Midbrain (tissue), 1 donor: Measurements from ENCODE around the gene ZCCHC4.
A peak's percentile ranks its signal among the peaks of the same experiment; 100 is the strongest.

Source experiments
- DNase-seq: peaks from one replicate; lab custom pipeline; 2025; lab: John Stamatoyannopoulos, UW

The ZCCHC4 gene, protein sequence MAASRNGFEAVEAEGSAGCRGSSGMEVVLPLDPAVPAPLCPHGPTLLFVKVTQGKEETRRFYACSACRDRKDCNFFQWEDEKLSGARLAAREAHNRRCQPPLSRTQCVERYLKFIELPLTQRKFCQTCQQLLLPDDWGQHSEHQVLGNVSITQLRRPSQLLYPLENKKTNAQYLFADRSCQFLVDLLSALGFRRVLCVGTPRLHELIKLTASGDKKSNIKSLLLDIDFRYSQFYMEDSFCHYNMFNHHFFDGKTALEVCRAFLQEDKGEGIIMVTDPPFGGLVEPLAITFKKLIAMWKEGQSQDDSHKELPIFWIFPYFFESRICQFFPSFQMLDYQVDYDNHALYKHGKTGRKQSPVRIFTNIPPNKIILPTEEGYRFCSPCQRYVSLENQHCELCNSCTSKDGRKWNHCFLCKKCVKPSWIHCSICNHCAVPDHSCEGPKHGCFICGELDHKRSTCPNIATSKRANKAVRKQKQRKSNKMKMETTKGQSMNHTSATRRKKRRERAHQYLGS

DNA sequence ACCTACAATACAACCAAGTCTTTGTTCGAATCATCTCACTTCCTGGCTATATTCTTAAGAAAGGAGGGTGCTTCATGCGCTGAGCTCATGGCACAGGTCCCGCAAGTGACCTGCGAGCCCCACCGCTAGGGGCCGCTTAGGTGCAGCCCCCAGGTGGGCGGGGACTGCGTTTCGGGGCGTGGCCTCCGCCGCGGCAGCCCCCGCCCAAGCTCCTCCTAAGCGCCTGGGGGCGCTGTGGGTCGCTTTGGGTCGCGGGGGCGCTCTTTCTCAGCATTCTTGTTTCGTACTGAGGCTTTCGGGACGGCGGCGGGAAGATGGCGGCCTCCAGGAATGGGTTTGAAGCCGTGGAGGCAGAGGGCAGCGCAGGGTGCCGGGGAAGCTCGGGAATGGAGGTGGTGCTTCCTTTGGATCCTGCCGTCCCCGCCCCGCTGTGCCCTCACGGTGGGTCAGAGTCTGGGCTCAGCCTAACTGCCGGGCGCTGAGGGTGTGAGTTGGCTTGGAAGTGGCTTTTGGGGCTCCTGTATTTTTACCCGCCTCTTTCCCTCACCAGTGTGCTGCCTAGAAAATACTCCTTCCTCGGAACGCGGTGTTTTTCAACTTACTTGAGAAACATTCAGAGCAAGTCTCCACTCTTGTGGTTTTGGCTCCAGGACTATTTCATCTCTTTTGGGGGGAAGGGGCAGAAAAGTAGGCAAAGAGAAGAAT lies at the start of gene ZCCHC4:
Gene ZCCHC4 (plus strand): TSS at position 279 of the 705 bp plus-strand sequence. CDS start 36 bp downstream, at position 315.
- peak; percentile 93 for DNase-seq

DNA sequence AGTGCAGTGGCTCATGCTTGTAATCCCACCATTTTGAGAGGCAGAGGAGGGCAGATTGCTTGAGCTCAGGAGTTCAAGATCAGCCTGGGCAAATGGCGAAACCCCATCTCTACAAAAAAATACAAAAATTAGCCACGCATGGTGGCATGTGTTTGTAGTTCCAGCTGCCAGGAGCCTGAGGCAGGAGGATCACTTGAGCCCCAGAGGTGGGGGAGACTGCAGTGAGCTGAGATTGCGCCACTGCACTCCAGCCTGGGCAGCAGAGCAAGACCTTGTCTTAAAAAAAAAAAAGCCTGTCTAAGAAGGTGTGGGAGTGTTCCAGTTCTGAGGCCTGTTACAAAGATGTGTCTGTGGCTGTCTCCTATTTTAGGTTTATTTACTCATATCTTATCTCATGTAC lies 40.7 kb upstream of the ZCCHC4 start:
- no peak for DNase-seq

DNA sequence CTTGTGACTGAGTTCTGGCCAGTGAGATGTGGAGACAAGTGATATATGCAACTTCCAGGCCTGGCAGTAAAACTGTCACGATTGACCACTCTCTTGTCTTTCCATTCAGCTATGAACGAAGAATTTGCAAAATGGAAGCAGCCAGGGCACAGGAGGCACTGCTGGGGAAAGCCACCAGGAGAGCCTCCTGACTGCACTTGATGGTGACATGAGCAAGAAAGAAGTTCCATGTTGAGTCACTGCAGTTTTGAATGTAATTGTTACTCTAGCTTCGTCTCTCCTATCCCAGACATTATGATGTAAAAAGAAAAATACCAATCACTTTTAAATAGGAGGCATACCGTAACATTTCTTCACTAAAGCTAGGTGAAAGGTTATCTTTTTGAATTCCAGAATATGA lies 32.4 kb upstream of the ZCCHC4 start:
- DNase-seq: no peak

DNA sequence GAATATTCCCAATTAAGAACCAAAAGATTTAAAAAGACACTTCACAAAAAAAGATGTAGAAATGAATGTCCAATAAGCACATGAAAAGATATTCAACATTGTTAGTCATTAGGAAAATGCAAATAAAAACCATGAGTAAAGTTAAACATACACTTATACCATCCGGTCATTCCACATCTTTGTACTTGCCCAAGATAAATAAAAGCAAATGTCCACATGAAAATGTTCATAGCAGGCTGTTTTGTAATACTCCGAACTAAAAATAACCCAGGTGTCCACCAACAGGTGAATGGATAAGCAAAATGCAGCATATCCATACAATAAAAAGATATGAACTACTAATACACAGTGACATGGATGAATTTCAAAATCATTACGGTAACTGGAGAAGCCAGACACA lies 28.6 kb upstream of the ZCCHC4 start:
- no peak for DNase-seq

DNA sequence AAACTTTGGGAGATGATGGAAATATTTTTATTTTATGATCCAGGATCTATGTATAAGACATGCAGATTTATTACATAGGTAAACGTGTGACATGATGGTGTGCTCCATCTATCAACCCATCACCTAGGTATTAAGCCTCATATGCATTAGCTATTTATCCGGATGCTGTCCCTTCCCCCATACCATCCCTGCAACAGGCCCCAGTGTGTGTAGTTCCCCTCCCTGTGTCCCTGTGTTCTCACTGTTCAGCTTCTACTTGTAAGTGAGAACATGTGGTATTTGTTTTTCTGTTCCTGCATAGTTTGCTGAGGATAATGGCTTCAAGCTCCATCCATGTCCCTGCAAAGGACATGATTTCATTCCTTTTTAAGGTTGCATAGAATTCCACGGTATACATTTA lies 28.1 kb upstream of the ZCCHC4 start:
- DNase-seq: no peak

DNA sequence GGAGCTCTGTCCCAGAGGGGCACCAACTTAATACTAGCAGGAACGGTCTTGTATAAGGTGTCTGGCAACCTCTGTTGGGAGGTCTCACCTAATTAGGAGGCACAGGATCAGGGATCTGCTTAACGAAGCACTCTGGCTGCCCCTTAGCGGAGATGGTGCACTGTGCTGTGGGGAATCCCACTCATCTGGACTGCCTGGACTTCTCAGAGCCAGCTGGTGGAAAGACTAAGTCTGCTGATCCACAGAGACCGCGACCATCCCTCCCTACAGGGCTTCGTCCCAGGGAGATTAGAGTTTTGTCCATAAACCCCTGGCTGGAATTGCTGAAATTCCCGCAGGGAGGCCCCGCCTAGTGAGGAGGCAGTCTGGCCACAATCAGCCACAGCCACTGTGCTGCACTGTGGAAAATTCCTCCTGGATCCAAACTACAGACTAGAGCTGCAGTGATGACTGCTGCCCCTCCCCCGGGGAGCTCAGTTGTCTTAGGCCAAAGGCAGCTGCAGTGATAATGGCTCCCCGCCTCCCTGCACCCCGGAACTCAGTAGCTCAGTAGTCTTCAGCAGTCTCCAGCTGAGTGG lies 22.0 kb upstream of the ZCCHC4 start:
- no peak for DNase-seq

DNA sequence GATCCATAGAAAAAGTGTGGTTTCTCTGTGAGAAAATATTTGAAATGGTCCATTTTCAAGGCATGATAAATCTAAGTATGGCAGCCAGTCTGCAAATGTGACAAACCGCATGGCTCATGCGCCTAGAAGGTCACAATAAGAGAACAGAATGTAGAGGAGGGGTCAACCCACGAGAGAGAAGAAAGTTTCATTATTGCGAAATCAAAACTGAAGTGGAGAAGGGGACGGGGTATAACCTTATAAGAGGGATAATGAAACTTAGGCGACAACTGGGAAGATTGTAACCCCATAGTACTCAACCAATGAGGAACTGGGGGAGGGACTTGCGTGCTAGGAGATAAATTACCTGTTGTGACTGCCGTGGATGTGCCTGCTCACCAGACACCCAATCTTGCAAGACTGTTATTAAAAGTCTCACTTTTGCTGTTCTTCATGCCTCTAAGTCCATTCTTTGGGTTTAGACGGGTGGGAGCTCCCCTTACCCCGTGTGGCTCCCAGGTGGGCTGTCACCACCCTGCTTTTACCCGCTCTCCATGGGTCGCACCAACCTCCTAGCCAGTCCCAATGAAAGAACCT lies 21.3 kb upstream of the ZCCHC4 start:
- DNase-seq: no peak

DNA sequence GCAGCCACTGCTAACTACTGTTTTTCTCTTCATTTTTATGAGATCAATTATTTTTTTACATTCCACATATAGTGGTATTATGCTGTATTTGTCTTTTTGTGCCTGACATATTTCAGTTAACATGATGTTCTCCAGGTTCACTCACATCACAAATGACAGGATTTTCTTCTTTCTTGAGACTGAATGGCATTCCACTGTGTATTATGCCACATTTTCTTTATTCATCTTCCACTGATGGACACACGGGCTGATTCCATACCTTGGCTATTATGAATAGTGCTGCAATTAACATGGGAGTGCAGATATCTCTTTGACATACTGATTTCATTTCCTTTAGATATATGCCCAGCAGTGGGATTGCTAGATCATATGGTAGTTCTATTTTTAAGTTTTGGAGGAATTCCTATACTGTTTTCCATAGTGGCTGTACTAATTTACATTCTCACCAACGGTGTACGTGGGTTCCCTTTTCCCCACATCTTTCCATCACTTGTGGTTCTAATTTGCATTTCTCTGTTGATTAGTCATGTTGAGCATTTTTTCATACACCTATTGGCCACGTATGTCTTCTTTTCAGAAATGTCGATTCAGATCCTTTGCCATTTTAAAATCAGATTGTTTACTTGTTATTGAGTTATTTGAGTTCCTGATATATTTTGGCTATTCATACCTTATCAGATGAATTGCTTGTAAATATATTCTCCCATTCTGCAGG lies 14.9 kb upstream of the ZCCHC4 start:
- DNase-seq: no peak

DNA sequence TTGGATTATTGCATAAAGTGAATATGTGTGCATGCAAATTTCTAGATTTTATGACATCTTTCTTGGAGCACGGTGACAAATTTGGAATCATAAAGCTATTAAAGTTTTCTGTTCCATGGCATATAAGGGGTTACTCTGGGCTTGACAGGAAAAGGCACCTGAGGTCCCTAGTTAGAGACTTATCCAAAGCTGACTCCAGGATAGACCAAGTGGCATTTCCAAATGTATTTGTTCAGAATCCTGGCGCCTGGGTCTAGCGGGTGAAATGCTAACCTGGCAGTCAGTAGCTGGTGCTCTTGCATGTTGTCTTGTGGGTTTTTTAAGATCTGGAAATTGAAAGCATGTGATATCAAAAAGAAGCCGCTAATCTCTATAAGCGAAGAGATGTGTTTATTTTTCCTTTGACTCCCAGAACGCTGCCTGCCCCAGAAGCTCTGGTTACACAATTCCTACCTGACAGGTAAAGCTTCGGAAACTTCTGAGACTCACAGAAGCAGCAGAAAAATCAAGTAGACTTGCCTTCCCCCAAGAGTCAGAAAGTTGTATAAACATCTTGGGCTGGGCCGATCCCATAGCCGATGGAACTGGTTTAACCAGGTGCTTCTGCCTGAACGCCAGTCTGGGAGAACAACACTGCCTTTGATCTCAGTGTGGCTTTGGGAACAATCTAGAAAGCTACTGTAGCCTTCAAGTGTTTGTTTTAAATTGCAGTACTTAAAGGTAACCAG lies 12.9 kb upstream of the ZCCHC4 start:
- no peak for DNase-seq

DNA sequence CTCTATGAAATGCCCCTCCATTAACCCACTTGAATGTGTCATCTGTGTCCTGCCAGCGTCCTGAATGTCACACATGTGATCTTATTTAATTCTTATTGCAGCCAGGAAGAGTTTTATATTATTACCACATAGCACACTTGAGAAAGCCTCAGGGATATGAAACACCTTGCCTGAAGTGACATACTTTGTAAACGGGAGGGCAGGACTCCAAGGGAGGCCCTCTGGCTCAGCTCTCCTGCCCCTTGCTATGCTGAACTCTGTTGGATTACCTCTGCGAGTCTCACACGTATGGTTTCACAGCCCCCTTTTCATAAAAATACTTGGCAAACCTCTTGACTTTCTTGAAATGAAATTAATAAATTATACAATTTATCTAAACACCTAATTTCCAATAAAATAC lies 11.1 kb upstream of the ZCCHC4 start:
- no peak for DNase-seq

DNA sequence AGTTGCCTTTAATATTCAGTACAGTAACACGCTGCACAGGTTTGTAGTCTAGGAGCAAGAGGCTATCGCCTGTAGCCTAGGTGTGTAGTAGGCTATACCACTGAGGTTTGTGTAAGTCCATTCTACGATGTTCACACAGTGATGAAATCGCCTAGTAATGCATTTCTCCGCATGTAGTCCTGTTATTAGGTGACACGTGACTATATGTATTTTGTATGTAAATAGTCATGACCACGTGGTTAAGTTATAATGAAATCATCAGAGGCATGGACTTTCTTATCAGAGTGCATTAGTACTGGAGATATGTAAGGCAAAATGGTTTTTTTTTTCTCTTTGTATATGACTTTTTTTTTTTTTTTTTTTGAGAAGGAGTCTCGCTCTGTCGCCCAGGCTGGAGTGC lies 9.9 kb upstream of the ZCCHC4 start:
- no peak for DNase-seq

DNA sequence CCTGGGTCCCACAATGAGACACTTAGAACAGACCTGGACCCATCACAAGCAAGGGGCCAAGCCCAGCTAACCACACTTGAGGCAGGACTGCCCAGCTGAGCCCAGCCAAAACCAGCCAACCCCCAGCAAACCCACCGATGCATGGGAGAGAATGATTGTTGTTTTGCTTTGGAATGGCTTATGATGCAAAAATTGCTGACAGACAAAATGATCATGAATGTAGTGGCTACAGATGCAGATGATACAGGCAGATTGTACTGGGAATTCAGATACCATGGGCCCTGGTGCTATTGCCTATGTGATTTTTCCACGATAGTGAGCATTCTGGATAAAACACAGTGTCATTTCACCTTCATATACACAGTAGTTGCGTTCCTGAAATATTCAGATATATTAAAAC lies 9.0 kb upstream of the ZCCHC4 start:
- DNase-seq: no peak

DNA sequence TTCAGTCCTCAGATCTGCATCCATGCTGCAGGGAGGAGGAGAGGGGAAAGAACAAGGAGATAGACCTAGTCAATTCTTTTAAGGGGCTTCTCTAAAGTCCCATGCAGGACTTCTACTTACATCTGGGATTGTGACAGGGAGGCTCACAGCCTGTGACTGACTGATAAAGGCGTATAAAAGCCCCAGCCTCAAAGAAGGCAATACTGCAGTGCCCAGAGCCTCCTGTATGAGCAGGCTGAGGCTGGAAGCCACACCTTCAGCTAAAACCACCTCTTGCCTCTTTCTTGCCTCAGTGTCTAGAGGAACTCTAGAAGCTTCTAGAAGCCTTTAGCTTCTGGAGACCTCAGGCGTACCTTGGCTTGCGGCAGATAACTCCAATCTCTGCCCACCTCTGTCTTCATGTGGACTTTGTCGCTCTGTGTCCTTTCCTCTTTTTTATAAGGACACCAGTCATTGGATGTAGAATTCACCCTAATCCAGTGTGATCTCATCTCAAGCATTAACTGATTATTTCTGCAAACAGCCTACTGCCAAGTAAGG lies 6.0 kb upstream of the ZCCHC4 start:
- DNase-seq: no peak

DNA sequence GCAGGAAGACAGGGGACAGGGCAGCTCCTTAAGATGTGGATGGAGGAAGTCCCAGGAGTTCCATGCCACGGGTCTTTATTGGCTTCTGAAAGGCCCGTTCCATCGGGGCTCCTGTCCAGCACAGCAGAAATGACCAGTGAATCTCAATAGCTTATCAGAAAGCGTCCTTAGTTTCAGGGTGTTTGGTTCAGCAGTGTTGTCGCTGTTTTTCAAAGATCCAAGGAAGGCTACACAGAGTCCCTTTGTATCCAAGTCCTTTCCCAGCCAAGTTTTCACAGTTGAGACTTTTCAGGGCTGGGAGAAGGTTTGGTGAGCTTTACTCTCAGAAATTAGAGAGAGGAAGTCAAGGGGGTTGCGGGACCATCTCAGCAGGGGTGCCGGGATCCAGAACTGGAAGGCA lies 5.0 kb upstream of the ZCCHC4 start:
- peak; percentile 46 for DNase-seq

DNA sequence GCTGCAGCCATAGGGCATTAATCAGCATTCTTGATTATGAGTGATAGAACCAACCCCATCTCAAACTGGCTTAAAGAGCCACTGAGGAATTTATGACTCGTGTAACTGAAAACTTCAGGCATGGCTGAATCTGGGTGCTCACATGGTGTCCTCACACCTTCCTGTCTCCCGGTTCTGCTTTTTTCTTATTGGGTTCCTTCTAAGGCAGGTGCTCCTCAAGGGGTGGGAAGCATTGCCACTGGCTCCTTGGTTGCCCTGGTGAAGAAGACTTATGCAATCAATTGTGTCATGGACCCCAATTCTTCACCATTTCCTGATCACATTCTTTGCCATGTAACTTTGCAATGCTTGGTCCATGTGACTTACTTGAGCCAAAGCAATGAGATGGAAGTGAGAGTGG lies 4.3 kb upstream of the ZCCHC4 start:
- no peak for DNase-seq

DNA sequence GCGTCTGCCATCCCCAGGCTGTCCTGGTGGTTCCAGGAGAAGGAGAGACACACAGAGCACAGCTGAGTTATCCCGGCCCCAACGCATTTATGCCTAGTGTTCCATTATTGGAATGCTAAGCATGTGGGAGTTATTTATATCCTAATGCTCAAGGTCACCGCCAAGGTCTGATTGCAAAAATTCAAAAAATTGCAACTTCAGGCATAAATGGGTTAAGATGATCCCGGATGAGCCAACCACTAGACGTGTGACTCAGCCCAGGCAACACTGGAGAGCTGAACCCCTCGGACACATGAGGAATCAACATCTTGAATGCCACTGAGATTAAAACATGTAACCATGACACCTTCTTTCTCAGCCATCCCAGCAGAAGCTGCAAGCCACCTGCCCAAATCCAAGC lies 3.8 kb upstream of the ZCCHC4 start:
- DNase-seq: no peak

DNA sequence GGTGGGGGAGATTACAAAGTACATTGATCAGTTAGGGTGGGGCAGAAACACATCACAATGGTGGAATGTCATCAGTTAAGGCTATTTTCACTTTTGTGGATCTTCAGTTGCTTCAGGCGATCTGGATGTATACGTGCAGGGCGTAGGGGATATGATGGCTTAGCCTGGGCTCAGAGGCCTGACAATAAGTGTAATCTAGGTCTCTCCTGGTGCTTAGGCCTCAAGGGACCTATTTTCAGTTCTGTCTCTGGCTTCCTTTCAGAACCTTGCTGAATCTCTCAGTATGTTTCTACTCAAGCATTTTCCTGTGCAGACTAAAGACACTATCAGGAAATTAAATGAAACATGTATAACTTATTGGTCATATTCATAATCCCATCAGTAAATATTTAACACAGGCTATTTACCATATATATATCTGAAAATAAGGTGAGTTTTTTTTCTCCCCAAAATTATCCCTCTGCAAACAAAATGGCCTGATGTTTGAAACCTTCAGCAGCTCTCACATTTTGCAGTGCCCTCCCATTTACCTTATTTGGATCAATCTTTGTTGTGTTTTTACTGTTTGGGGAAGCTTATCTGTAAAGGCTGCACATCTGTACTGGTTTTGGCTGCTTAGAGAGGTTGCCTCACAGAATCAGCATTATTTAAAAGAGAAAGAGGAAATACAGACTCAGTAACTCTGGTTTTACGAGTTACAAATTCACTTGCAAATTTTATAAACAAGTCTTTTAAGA lies 2.3 kb upstream of the ZCCHC4 start:
- no peak for DNase-seq

DNA sequence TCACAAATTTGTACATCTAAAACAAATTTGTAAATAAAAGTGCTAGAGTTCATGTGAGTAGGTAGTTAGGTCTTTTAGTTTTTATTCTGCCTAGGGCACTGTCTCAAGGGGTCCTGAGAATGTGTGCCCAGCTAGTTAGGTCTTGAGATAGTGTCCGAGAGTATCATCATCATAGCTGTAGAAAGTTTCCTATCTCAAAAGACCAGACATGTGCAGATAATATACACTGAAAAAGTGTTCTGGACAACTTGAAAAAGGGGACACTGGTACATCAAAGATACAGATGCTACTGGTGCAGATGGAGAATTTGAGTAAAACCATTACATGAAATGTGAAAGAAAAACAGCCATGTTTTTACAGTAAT lies 1.8 kb upstream of the ZCCHC4 start:
- no peak for DNase-seq

DNA sequence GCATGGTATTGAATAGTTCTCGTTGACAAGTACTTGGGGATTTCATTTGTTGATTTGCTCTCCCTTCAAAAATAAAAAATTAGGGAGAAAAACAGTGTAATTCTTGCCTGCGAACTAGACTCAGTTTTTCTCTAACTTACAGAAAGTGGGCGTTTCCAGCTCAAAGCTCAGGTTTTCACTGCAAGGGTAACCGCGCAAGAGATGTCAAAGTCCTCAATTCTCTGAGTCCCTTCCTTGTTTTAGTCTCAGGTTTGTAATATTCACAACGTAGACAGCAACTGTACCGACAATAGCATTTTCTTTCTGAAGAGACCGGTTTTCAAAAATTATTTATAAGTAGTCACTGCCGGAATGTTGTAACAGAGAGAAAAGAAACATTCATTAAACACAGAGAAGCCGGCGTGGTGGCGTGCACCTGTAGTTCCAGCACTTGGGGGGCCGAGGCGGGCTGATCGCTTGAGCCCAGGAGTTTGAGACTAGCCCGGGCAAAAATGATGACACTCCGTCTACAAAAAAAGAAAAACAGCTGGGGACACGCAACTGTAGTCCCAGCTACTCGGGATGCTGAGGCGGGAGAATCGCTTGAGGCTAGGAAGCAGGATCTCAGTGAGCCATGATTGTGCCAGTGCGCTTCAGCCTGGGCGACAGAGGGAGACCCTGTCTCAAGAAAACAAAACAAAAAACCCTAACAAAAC lies 774 bp downstream of the ZCCHC4 start:
- DNase-seq: no peak

DNA sequence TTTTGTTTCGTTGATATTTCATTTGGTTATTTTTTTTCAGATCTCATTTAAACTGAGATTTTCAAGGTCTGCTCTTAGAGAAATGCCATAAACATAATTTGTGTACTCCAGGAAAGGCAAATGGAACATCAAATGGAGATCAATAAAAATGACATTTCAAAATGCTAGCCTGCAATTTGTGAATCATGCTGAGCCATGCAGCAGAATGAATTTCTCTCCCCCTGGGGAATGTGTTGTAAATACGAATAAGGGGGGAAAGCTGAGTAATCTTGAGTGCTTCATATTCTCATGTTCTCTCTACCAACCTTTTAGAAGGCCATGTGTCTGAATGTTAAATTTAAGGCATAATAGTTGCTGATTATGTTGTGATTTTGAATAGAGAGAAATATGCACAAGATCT lies 7.8 kb downstream of the ZCCHC4 start:
- no peak for DNase-seq
